HEK293T (cell line): ENCODE data around the gene NOSIP.

Experiments used
- ARNT ChIP-seq: fragments of 450-650 bp; IDR thresholded peaks from 2 replicates; pipeline ENCODE4 v1.6.1; 2017; ENCODE audit warnings: mild to moderate bottlenecking
- ELF4 ChIP-seq: fragments of 450-650 bp; IDR thresholded peaks from 2 replicates; pipeline ENCODE4 v1.6.1; 2017; ENCODE audit warnings: antibody characterized with exemption
- FOXK2 ChIP-seq: fragments of 450-650 bp; IDR thresholded peaks from 2 replicates; pipeline ENCODE4 v1.6.1; 2016; ENCODE audit warnings: mild to moderate bottlenecking
- FOXM1 ChIP-seq: fragments of 450-650 bp; IDR thresholded peaks from 2 replicates; pipeline ENCODE4 v1.6.1; 2017; ENCODE audit warnings: mild to moderate bottlenecking, borderline replicate concordance
- SP1 ChIP-seq: fragments of 450-650 bp; IDR thresholded peaks from 2 replicates; pipeline ENCODE4 v1.6.1; 2017
- SUZ12 ChIP-seq: fragments of 450-650 bp; IDR thresholded peaks from 2 replicates; pipeline ENCODE4 v1.6.1; 2016; ENCODE audit warnings: mild to moderate bottlenecking
- TARDBP ChIP-seq: fragments of 450-650 bp; IDR thresholded peaks from 2 replicates; pipeline ENCODE4 v1.6.1; 2016

- TF ChIP-seq FOXK2, result no peak
- TF ChIP-seq ARNT, result no peak
- TF ChIP-seq FOXM1, result no peak
- no peak for TF ChIP-seq ELF4
- TF ChIP-seq SP1, result no peak
- TF ChIP-seq TARDBP, result no peak
- no peak for TF ChIP-seq SUZ12
Measured at GRCh38 chr19:49624967-49625910, 44.9 kb upstream of the NOSIP start.
